Heart right ventricle (tissue), 16 donors: Measurements from ENCODE around the gene ALDH3B2. TPM values are rescaled to one million over a fixed set of nuclear protein-coding genes. Genes with fewer than 3 reads are reported as not detected.

Source experiments
- ATAC-seq, 8 donors: fragments of 200-7000 bp; cut with Tn5 transposase; one replicate each; pipeline ENCODE4 v1.9.1; 2020; ENCODE audit warnings: mild to moderate bottlenecking in 8 of 8, moderate library complexity in 8 of 8, moderate number of reproducible peaks in 1 of 8
- DNase-seq, 2 donors: peaks; one replicate each; pipeline ENCODE4 v3.0.0-alpha.2; 2020
- H3K27ac ChIP-seq, 10 donors: fragments of 200-600 bp; sonication (generic) in 2 of 10; one replicate each; pipeline versions ENCODE4 v1.5.0 to v1.8.0; 2020 to 2022; ENCODE audit warnings: mild to moderate bottlenecking in 3 of 10
- H3K27me3 ChIP-seq, 7 donors: fragments of 200-600 bp; one replicate each; pipeline ENCODE4 v1.8.0; 2021 to 2022; ENCODE audit warnings: mild to moderate bottlenecking in 2 of 7
- H3K36me3 ChIP-seq, 9 donors: fragments of 200-600 bp; sonication (generic) in 1 of 9; one replicate each; pipeline versions ENCODE4 v1.5.0 to v1.8.0; 2020 to 2022; ENCODE audit warnings: mild to moderate bottlenecking in 2 of 9
- H3K4me1 ChIP-seq, 9 donors: fragments of 200-600 bp; sonication (generic) in 1 of 9; one replicate each; pipeline versions ENCODE4 v1.5.0 to v1.8.0; 2020 to 2022; ENCODE audit warnings: mild to moderate bottlenecking in 4 of 9
- H3K4me3 ChIP-seq, 10 donors: fragments of 200-600 bp; sonication (generic) in 2 of 10; one replicate each; pipeline versions ENCODE4 v1.5.0 to v1.8.0; 2020 to 2022; ENCODE audit warnings: mild to moderate bottlenecking in 7 of 10, moderate library complexity in 2 of 10
- H3K9me3 ChIP-seq, 11 donors: fragments of 200-600 bp in 10 of 11; sonication (generic) in 2 of 11; one replicate each; pipeline versions ENCODE4 v1.5.0 to v1.8.0; 2013 to 2022; ENCODE audit warnings: mild to moderate bottlenecking in 2 of 11, control low read depth in 1 of 11, moderate library complexity in 1 of 11
- CTCF ChIP-seq, 9 donors: fragments of 200-600 bp; sonication (generic) in 2 of 9; IDR thresholded peaks; one replicate each; pipeline versions ENCODE4 v1.5.0 to v1.8.0; 2021 to 2022; ENCODE audit warnings: antibody characterized with exemption in 9 of 9, mild to moderate bottlenecking in 5 of 9, moderate library complexity in 1 of 9
- WGBS, 2 donors: extraction: QIAGEN DNeasy Blood & Tissue Kit; methylation state at CpG; one replicate each; pipeline ENCODE4 v1.1.7; 2013; ENCODE audit warnings: inconsistent platforms in 1 of 2; 5-methylcytosine and 5-hydroxymethylcytosine counted together
- intact Hi-C, 10 donors: fragments of 100-400 bp; cut with DNase I; formaldehyde crosslinking; loops; one replicate each; pipeline versions ENCODE4 v1.11.1 to v1.14.2; 2022
- polyA plus RNA-seq, 2 donors: library from polyadenylated mRNA; stranded (reverse); fragments of 200-250 nt; gene quantifications; one replicate each; pipeline ENCODE4 v1.2.3, GENCODE V29; 2013
- total RNA-seq, 10 donors: library from RNA; stranded (reverse); fragmentation: NEBNext Ultra II Directional in 3 of 10; extraction: Animal tissue kit (Norgen Biotek cat#: 25700) in 3 of 10; gene quantifications; one replicate each; pipeline versions ENCODE4 v1.2.1 to v1.2.4, GENCODE V29; 2021 to 2023
- donor health status: Arrhythmogenic right ventricular cardiomyopathy.
- donor health status: ischemic (EF 13 %, LVEDD 7.1; RV severe dilation, severe dysfunction).
- donor health status: healthy with polysubstance abuse.
- donor health status: DM: no; HTN: yes; CAD: no.
- donor health status: DM: no; HTN: no; CAD: no.
- donor health status: ischemic (EF 25% LVEDD 6.9; RV normal size, moderate dysfunction).
- donor health status: ischemic (EF 25% LVEDD 5.7; RV mildly dilated, moderate dysfunction).
- donor health status: healthy.
- donor health status: DM: yes; HTN: yes; CAD: no.
- donor health status: Ischemic cardiomyopathy.
- donor health status: ischemic (EF 35%, LVEDD 5.7; RV mildly dilated, moderate dysfunction).
- donor health status: nonischemic (EF 11% LVEDD 7.7; RV severe dilation, severe dysfunction).
- donor health status: DM: yes; HTN: yes; CAD: no.
- donor health status: PGD.
- donor health status: ischemic (EF 29% LVEDD 5.4; RV normal size, mild dysfunction).
- donor health status: nonischemic (EF 23%, LVEDD 6.1; RV moderate dilation, normal function).

The ALDH3B2 gene
- total and polyA plus RNA-seq, 12 donors: 0.03 TPM; not detected in 11

- peaks cover 0 to 23% (median 13%) of the 10 kb centered on the region in 7 donors for H3K27me3 ChIP-seq
- H3K9me3 ChIP-seq: peaks cover 0 to 14% (median 0%) of the 10 kb centered on the region in 11 donors
- H3K36me3 ChIP-seq: no peaks in the 10 kb centered on the region
- no peak overlapping the region for H3K27ac ChIP-seq
- TF ChIP-seq CTCF (IDR thresholded peaks at IDR 0.05): no peak
- intact Hi-C loops: no loop called here
- ATAC-seq: no peak
- H3K4me3 ChIP-seq: no peak overlapping the region
- H3K4me1 ChIP-seq: no peaks in the 10 kb centered on the region
- DNase-seq: no peak
- WGBS, 2 donors: 85 to 93% methylated on average over 12 of the region's 12 CpGs
Observed at GRCh38 chr11:67675058-67675747, 780 bp upstream of the ALDH3B2 start.

GRCh38 chr11:67673902-67674301 is 521 bp downstream of the ALDH3B2 start:
- no peaks in the 10 kb centered on the region for H3K4me1 ChIP-seq
- DNase-seq (no peak), ATAC-seq (no peak)
- H3K9me3 ChIP-seq: peaks cover 0 to 14% (median 0%) of the 10 kb centered on the region in 11 donors
- TF ChIP-seq CTCF (IDR thresholded peaks at IDR 0.05): no peak
- H3K27ac ChIP-seq: no peak overlapping the region
- H3K36me3 ChIP-seq: no peaks in the 10 kb centered on the region
- whole genome bisulfite sequencing, 2 donors: 73 to 77% methylated on average over 8 of the region's 8 CpGs
- no peak overlapping the region for H3K4me3 ChIP-seq
- H3K27me3 ChIP-seq: peaks cover 0 to 23% (median 13%) of the 10 kb centered on the region in 7 donors
- intact Hi-C loops: no loop called here

DNA sequence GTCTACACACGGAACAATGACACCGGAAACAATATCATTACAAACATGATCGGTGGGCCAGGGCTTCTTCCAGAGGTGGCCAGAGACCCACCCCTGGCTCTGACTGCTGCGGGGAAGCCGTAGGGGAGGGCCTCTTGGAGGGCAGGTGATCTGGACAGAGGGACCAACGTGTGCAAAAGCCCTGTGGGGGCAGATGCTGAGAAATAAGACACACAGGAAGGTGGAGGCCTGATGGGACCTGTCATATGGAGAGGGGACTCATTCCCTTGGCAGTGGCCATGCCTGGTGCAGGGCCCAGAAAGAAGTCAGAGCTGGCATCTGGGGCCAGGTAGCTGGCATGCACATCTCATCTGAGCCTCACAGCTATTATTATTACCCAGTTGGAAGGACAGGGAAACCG is 1.1 kb downstream of the ALDH3B2 start:
- Histone ChIP-seq H3K9me3 (peaks cover 0 to 14% (median 0%) of the 10 kb centered on the region in 11 donors), H3K4me3 (no peak overlapping the region), H3K4me1 (no peaks in the 10 kb centered on the region), H3K27me3 (peaks cover 0 to 23% (median 13%) of the 10 kb centered on the region in 7 donors), H3K36me3 (no peaks in the 10 kb centered on the region), H3K27ac (no peak overlapping the region)
- intact Hi-C loops: no loop called here
- no peak for DNase-seq
- 84% methylated on average over 7 of the region's 7 CpGs for WGBS, 2 donors
- no peak for TF ChIP-seq CTCF (IDR thresholded peaks at IDR 0.05)
- ATAC-seq: no peak

DNA sequence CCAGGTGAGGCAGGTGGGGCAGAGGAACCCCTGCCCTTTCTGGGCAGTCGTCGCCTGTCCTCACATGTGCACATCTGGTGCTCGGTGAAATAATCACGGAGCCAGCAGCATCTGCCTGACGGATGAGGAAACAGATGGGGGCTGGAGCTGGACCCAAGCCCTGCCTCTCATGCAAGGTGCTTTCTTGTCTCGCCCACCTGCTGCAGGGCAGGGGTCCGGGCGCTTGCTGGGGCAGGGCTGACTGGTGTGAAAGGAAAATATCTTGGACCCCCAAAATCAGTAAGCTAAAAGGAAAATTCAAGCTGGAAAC is 3.3 kb downstream of the ALDH3B2 start:
- intact Hi-C loops: no loop called here
- Histone ChIP-seq H3K27ac (no peak overlapping the region), H3K9me3 (peaks cover 0 to 3% (median 0%) of the 10 kb centered on the region in 11 donors), H3K4me1 (no peaks in the 10 kb centered on the region), H3K36me3 (no peaks in the 10 kb centered on the region), H3K4me3 (no peak overlapping the region), H3K27me3 (peaks cover 0 to 23% (median 13%) of the 10 kb centered on the region in 7 donors)
- no peak for DNase-seq
- ATAC-seq: no peak
- no peak for TF ChIP-seq CTCF (IDR thresholded peaks at IDR 0.05)
- 67 to 77% methylated on average over 8 of the region's 8 CpGs for WGBS, 2 donors
